Neural progenitor cell (in vitro differentiated cells): Measurements from ENCODE around the gene SPON1. TPM values are rescaled to one million over a fixed set of nuclear protein-coding genes. Genes with fewer than 3 reads are reported as not detected.

ENCODE experiments used
- DNase-seq: peaks from one replicate; pipeline ENCODE4 v3.0.0-alpha.2; 2016; ENCODE audit warnings: low spot score
- H2AFZ ChIP-seq: fragments of 200-600 bp; sonication (generic); replicated peaks from 2 replicates; pipeline ENCODE4 v1.6.1; 2016; ENCODE audit warnings: antibody characterized with exemption
- H3F3A ChIP-seq: fragments of 200-600 bp; sonication (generic); 2 replicates; pipeline ENCODE4 v1.6.1; 2016; ENCODE audit warnings: antibody characterized with exemption, low read depth
- H3K27ac ChIP-seq: fragments of 200-600 bp; sonication (generic); 2 replicates; pipeline ENCODE4 v1.5.1; 2016; ENCODE audit warnings: mild to moderate bottlenecking
- H3K27me3 ChIP-seq: fragments of 200-600 bp; sonication (generic); 2 replicates; pipeline ENCODE4 v1.6.1; 2016; ENCODE audit warnings: mild to moderate bottlenecking, moderate library complexity
- H3K36me3 ChIP-seq: fragments of 200-600 bp; sonication (generic); 2 replicates; pipeline ENCODE4 v1.5.1; 2016
- H3K4me1 ChIP-seq: fragments of 200-600 bp; sonication (generic); 2 replicates; pipeline ENCODE4 v1.6.1; 2016; ENCODE audit warnings: mixed run types
- H3K4me2 ChIP-seq: fragments of 200-600 bp; sonication (generic); 2 replicates; pipeline ENCODE4 v1.6.1; 2016
- H3K4me3 ChIP-seq: fragments of 200-600 bp; sonication (generic); 2 replicates; pipeline ENCODE4 v1.5.1; 2016
- H3K79me2 ChIP-seq: fragments of 200-600 bp; sonication (generic); 2 replicates; pipeline ENCODE4 v1.6.1; 2016; ENCODE audit warnings: low read depth
- H3K9ac ChIP-seq: fragments of 200-600 bp; sonication (generic); 2 replicates; pipeline ENCODE4 v1.6.1; 2016
- H3K9me3 ChIP-seq: fragments of 200-600 bp; sonication (generic); 2 replicates; pipeline ENCODE4 v1.5.1; 2016; ENCODE audit warnings: low read depth
- H4K20me1 ChIP-seq: fragments of 200-600 bp; sonication (generic); 2 replicates; pipeline ENCODE4 v1.6.1; 2016; ENCODE audit warnings: low read depth
- H3K27ac Mint-ChIP-seq: 3 replicates; pipeline ENCODE4 v1.8.0; 2021; ENCODE audit warnings: mixed read lengths
- H3K27me3 Mint-ChIP-seq: 2 replicates; pipeline ENCODE4 v1.8.0; 2022; ENCODE audit warnings: low read depth, mild to moderate bottlenecking, inconsistent platforms, moderate library complexity, mixed read lengths; ENCODE audit not compliant: insufficient read depth
- H3K36me3 Mint-ChIP-seq: 3 replicates; pipeline ENCODE4 v1.8.0; 2021; ENCODE audit warnings: mixed read lengths
- H3K4me1 Mint-ChIP-seq: 3 replicates; pipeline ENCODE4 v1.8.0; 2021; ENCODE audit warnings: mixed read lengths
- H3K4me3 Mint-ChIP-seq: 3 replicates; pipeline ENCODE4 v1.8.0; 2021; ENCODE audit warnings: mild to moderate bottlenecking, moderate library complexity, mixed read lengths
- H3K9me3 Mint-ChIP-seq: 3 replicates; pipeline ENCODE4 v1.8.0; 2020; ENCODE audit warnings: mixed read lengths
- CTCF ChIP-seq: fragments of 200-600 bp; sonication (generic); IDR thresholded peaks from 2 replicates; pipeline ENCODE4 v1.5.1; 2017; ENCODE audit warnings: antibody characterized with exemption, mild to moderate bottlenecking
- EZH2 ChIP-seq: fragments of 200-600 bp; sonication (generic); IDR thresholded peaks from 2 replicates; pipeline ENCODE4 v1.6.1; 2017; ENCODE audit warnings: antibody characterized with exemption, mild to moderate bottlenecking, moderate library complexity
- EZH2phosphoT487 ChIP-seq: fragments of 200-600 bp; sonication (generic); IDR thresholded peaks from 2 replicates; pipeline ENCODE4 v1.6.1; 2017; ENCODE audit warnings: antibody characterized with exemption
- total RNA-seq: library from RNA; depleted of rRNA; stranded (reverse); fragments of >200 nt; gene quantifications from 2 replicates; pipeline ENCODE4 v1.2.3, GENCODE V29; 2015; ENCODE audit warnings: low replicate concordance

Gene SPON1
- total RNA-seq, 1 donor from 2014 or later: 35.4 TPM

GRCh38 chr11:14010665-14011064 lies 48.1 kb downstream of the SPON1 start:
- H3K4me2 ChIP-seq: no peak overlapping the region
- H3K36me3 ChIP-seq: no peaks in the 10 kb centered on the region
- Mint-ChIP-seq H3K27me3 (peaks cover 2% of the 10 kb centered on the region), H3K9me3 (no peaks in the 10 kb centered on the region), H3K4me1 (peaks cover 1% of the 10 kb centered on the region), H3K36me3 (no peaks in the 10 kb centered on the region), H3K4me3 (no peak overlapping the region), H3K27ac (no peak overlapping the region)
- H3K4me3 ChIP-seq: no peak overlapping the region
- no peak overlapping the region for H2AFZ ChIP-seq
- no peak for DNase-seq
- H3K27me3 ChIP-seq: no peaks in the 10 kb centered on the region
- H3F3A ChIP-seq: no peaks in the 10 kb centered on the region
- no peak overlapping the region for H3K9ac ChIP-seq
- no peak overlapping the region for H3K27ac ChIP-seq
- H3K79me2 ChIP-seq: no peaks in the 10 kb centered on the region
- H4K20me1 ChIP-seq: no peaks in the 10 kb centered on the region
- H3K4me1 ChIP-seq: no peaks in the 10 kb centered on the region
- TF ChIP-seq CTCF (no peak), EZH2 (no peak), EZH2phosphoT487 (no peak)
- no peaks in the 10 kb centered on the region for H3K9me3 ChIP-seq

- Mint-ChIP-seq H3K4me1 (peaks cover 7% of the 10 kb centered on the region), H3K36me3 (no peaks in the 10 kb centered on the region), H3K9me3 (no peaks in the 10 kb centered on the region), H3K4me3 (no peak overlapping the region), H3K27me3 (peaks cover 2% of the 10 kb centered on the region), H3K27ac (no peak overlapping the region)
- DNase-seq: no peak
- Histone ChIP-seq H3K4me1 (no peaks in the 10 kb centered on the region), H3K27ac (no peak overlapping the region), H2AFZ (no peak overlapping the region), H3K27me3 (no peaks in the 10 kb centered on the region), H3K9me3 (no peaks in the 10 kb centered on the region), H3K4me2 (no peak overlapping the region), H3K9ac (no peak overlapping the region), H3K36me3 (no peaks in the 10 kb centered on the region), H3K4me3 (no peak overlapping the region), H4K20me1 (no peaks in the 10 kb centered on the region), H3F3A (no peaks in the 10 kb centered on the region), H3K79me2 (no peaks in the 10 kb centered on the region)
- no peak for TF ChIP-seq CTCF
- no peak for TF ChIP-seq EZH2phosphoT487
These were observed 50.3 kb downstream of the SPON1 start for GRCh38 chr11:14012846-14013245.

- Histone ChIP-seq H3F3A (peaks cover under 1% of the 10 kb centered on the region), H3K9me3 (no peaks in the 10 kb centered on the region), H3K4me3 (no peak overlapping the region), H3K27ac (no peak overlapping the region), H3K36me3 (no peaks in the 10 kb centered on the region), H3K4me1 (peaks cover 16% of the 10 kb centered on the region), H3K27me3 (no peaks in the 10 kb centered on the region), H3K9ac (no peak overlapping the region), H3K4me2 (no peak overlapping the region), H3K79me2 (no peaks in the 10 kb centered on the region), H4K20me1 (no peaks in the 10 kb centered on the region), H2AFZ (no peak overlapping the region)
- TF ChIP-seq EZH2: no peak
- no peak for TF ChIP-seq CTCF
- no peak for TF ChIP-seq EZH2phosphoT487
- peaks cover 2% of the 10 kb centered on the region for H3K27me3 Mint-ChIP-seq
- H3K4me1 Mint-ChIP-seq: peaks cover 12% of the 10 kb centered on the region
- no peak overlapping the region for H3K27ac Mint-ChIP-seq
- DNase-seq: no peak
- H3K9me3 Mint-ChIP-seq: no peaks in the 10 kb centered on the region
- H3K36me3 Mint-ChIP-seq: no peaks in the 10 kb centered on the region
- no peak overlapping the region for H3K4me3 Mint-ChIP-seq
These were observed 53.2 kb downstream of the SPON1 start for GRCh38 chr11:14015711-14016110.
